Esophagus (tissue), 2 donors: ENCODE data around the gene MPRIP. TPM values are rescaled to one million over a fixed set of nuclear protein-coding genes. Genes with fewer than 3 reads are reported as not detected.
A peak's percentile ranks its signal among the peaks of the same experiment; 100 is the strongest.
"Not testable (repeated sequence)": the region's sequence is repeated elsewhere in the genome, so short reads cannot be mapped to it uniquely, and the experiment has no call there.

Experiments used
- H3K27ac ChIP-seq, 2 donors: one replicate each; pipeline ENCODE4 v1.5.1; 2013; ENCODE audit warnings: low read depth in 2 of 2, mild to moderate bottlenecking in 2 of 2, inconsistent platforms in 1 of 2, low read length in 1 of 2, moderate library complexity in 1 of 2
- H3K27me3 ChIP-seq, 2 donors: one replicate each; pipeline ENCODE4 v1.6.1; 2013; ENCODE audit warnings: low read length in 2 of 2, control low read depth in 1 of 2, mild to moderate bottlenecking in 1 of 2; ENCODE audit not compliant: insufficient read depth in 2 of 2, control insufficient read depth in 1 of 2
- H3K36me3 ChIP-seq, 2 donors: one replicate each; pipeline ENCODE4 v1.6.1; 2013; ENCODE audit warnings: low read length in 1 of 2; ENCODE audit not compliant: control insufficient read depth in 2 of 2, insufficient read depth in 2 of 2
- H3K4me1 ChIP-seq, 2 donors: one replicate each; pipeline ENCODE4 v1.6.1; 2013; ENCODE audit warnings: low read length in 1 of 2; ENCODE audit not compliant: control insufficient read depth in 2 of 2, insufficient read depth in 2 of 2
- H3K4me3 ChIP-seq, 2 donors: one replicate each; pipeline ENCODE4 v1.5.1; 2013; ENCODE audit warnings: low read length in 2 of 2, mild to moderate bottlenecking in 2 of 2, low read depth in 1 of 2, moderate library complexity in 1 of 2
- H3K9me3 ChIP-seq, 2 donors: one replicate each; pipeline ENCODE4 v1.6.1; 2013; ENCODE audit warnings: mild to moderate bottlenecking in 2 of 2, low read depth in 1 of 2, low read length in 1 of 2, moderate library complexity in 1 of 2; ENCODE audit not compliant: control insufficient read depth in 2 of 2, insufficient read depth in 1 of 2
- WGBS, 2 donors: extraction: QIAGEN DNeasy Blood & Tissue Kit; methylation state at CpG; one replicate each; pipeline ENCODE4 v1.1.7; 2013; 5-methylcytosine and 5-hydroxymethylcytosine counted together
- polyA plus RNA-seq, 2 donors: library from polyadenylated mRNA; stranded (reverse); fragments of 200-250 nt; gene quantifications; one replicate each; pipeline ENCODE4 v1.2.3, GENCODE V29; 2013
- donor health status: healthy with polysubstance abuse.
- donor health status: Bipolar disorder and iron deficiency.

Gene MPRIP
- polyA plus RNA-seq, 2 donors: 122 to 226 TPM

GRCh38 chr17:17179371-17179827 lies 137.1 kb downstream of the MPRIP start:
- Histone ChIP-seq H3K27ac (peak overlapping the region; percentile 21 to 28), H3K36me3 (peaks cover 22 to 53% of the 10 kb centered on the region in 2 donors), H3K4me1 (peaks cover 0 to 9% of the 10 kb centered on the region in 2 donors), H3K9me3 (no peaks in the 10 kb centered on the region), H3K27me3 (no peaks in the 10 kb centered on the region), H3K4me3 (no peak overlapping the region)
- WGBS, 2 donors: 57 to 85% methylated on average over 2 of the region's 2 CpGs

- peaks cover 22 to 48% of the 10 kb centered on the region in 2 donors for H3K36me3 ChIP-seq
- no peak overlapping the region for H3K4me3 ChIP-seq
- H3K27ac ChIP-seq: peak overlapping the region; percentile 25 to 52
- H3K27me3 ChIP-seq: no peaks in the 10 kb centered on the region
- no peaks in the 10 kb centered on the region for H3K9me3 ChIP-seq
- WGBS, 2 donors: 58 to 77% methylated on average over 9 of the region's 9 CpGs
- H3K4me1 ChIP-seq: peaks cover 0 to 11% of the 10 kb centered on the region in 2 donors
Measured at GRCh38 chr17:17180141-17180603, 137.9 kb downstream of the MPRIP start.

- 77 to 78% methylated on average over 13 of the region's 13 CpGs for WGBS, 2 donors
- Histone ChIP-seq H3K27ac (no peak overlapping the region), H3K36me3 (peaks cover 17 to 42% of the 10 kb centered on the region in 2 donors)
Measured at GRCh38 chr17:17180741-17181525, 138.7 kb downstream of the MPRIP start.

GRCh38 chr17:17181666-17182597 lies 139.7 kb downstream of the MPRIP start:
- Histone ChIP-seq H3K9me3 (no peaks in the 10 kb centered on the region), H3K27ac (no peak overlapping the region), H3K4me3 (no peak overlapping the region), H3K4me1 (peaks cover 7 to 16% of the 10 kb centered on the region in 2 donors), H3K27me3 (no peaks in the 10 kb centered on the region), H3K36me3 (peaks cover 16 to 35% of the 10 kb centered on the region in 2 donors)
- 61 to 70% methylated on average over 15 of the region's 15 CpGs for WGBS, 2 donors

More at GRCh38 chr17:17180741-17181525, 138.7 kb downstream of the MPRIP start:
- Histone ChIP-seq H3K9me3 (no peaks in the 10 kb centered on the region), H3K27me3 (no peaks in the 10 kb centered on the region), H3K4me1 (peaks cover 0 to 11% of the 10 kb centered on the region in 2 donors), H3K4me3 (no peak overlapping the region)

GRCh38 chr17:17182598-17183136 lies 140.4 kb downstream of the MPRIP start:
- no peaks in the 10 kb centered on the region for H3K9me3 ChIP-seq
- H3K27me3 ChIP-seq: no peaks in the 10 kb centered on the region
- no peak overlapping the region for H3K4me3 ChIP-seq
- peaks cover 7 to 21% of the 10 kb centered on the region in 2 donors for H3K4me1 ChIP-seq
- H3K27ac ChIP-seq: peak overlapping the region in 1 of 2 donors; percentile 11
- peaks cover 9 to 30% of the 10 kb centered on the region in 2 donors for H3K36me3 ChIP-seq
- 51 to 53% methylated on average over 6 of the region's 6 CpGs for WGBS, 2 donors

- H3K4me3 ChIP-seq: no peak overlapping the region
- 91 to 93% methylated on average over 4 of the region's 4 CpGs for WGBS, 2 donors
- peaks cover 8 to 29% of the 10 kb centered on the region in 2 donors for H3K36me3 ChIP-seq
- H3K27ac ChIP-seq: no peak overlapping the region
- H3K4me1 ChIP-seq: peaks cover 7 to 21% of the 10 kb centered on the region in 2 donors
- no peaks in the 10 kb centered on the region for H3K9me3 ChIP-seq
- no peaks in the 10 kb centered on the region for H3K27me3 ChIP-seq
Measured at GRCh38 chr17:17183744-17184143, 141.5 kb downstream of the MPRIP start.

- Histone ChIP-seq H3K4me1 (peaks cover 7 to 19% of the 10 kb centered on the region in 2 donors), H3K36me3 (peaks cover 5 to 26% of the 10 kb centered on the region in 2 donors), H3K27ac (peak overlapping the region; percentile 4 to 49)
- not testable (repeated sequence) for H3K27me3 ChIP-seq, H3K9me3 ChIP-seq, H3K4me3 ChIP-seq
- WGBS, 2 donors: 65 to 72% methylated on average over 13 of the region's 13 CpGs
Measured at GRCh38 chr17:17184985-17185757, 142.9 kb downstream of the MPRIP start.

GRCh38 chr17:17186051-17186450 lies 143.8 kb downstream of the MPRIP start:
- H3K27ac ChIP-seq: peak overlapping the region; percentile 64 to 67
- H3K36me3 ChIP-seq: peaks cover 5 to 17% of the 10 kb centered on the region in 2 donors
- H3K27me3 ChIP-seq: no peaks in the 10 kb centered on the region
- H3K9me3 ChIP-seq: no peaks in the 10 kb centered on the region
- H3K4me3 ChIP-seq: no peak overlapping the region
- peaks cover 7 to 12% of the 10 kb centered on the region in 2 donors for H3K4me1 ChIP-seq
- WGBS, 2 donors: 22 to 30% methylated on average over 3 of the region's 3 CpGs
